Fibroblast of villous mesenchyme (primary cell): Measurements from ENCODE around the gene UBXN2A. TPM values are rescaled to one million over a fixed set of nuclear protein-coding genes. Genes with fewer than 3 reads are reported as not detected.
"Not testable (repeated sequence)": the region's sequence is repeated elsewhere in the genome, so short reads cannot be mapped to it uniquely, and the experiment has no call there.

Experiments used
- DNase-seq: peaks from one replicate; pipeline ENCODE4 v3.0.0-alpha.2; 2010; ENCODE audit warnings: low read depth
- H3K4me3 ChIP-seq: 2 replicates; pipeline ENCODE4 v1.5.1; 2011; ENCODE audit warnings: low read depth, mild to moderate bottlenecking, low read length
- CTCF ChIP-seq: IDR thresholded peaks from 2 replicates; pipeline ENCODE4 v1.5.1; 2012; ENCODE audit warnings: low read depth, mild to moderate bottlenecking, low read length; ENCODE audit not compliant: insufficient read depth
- total RNA-seq: library from RNA; depleted of rRNA; stranded (reverse); fragments of >200 nt; gene quantifications from 2 replicates; pipeline ENCODE4 v1.2.3, GENCODE V29; 2012

The UBXN2A gene
- total RNA-seq, 1 donor = 18.1 TPM

- no peak for TF ChIP-seq CTCF
- no peak for DNase-seq
- H3K4me3 ChIP-seq = no peak overlapping the region
Measured at GRCh38 chr2:24024996-24025663, 84.9 kb downstream of the UBXN2A start.

- H3K4me3 ChIP-seq = no peak overlapping the region
- no peak for TF ChIP-seq CTCF
- DNase-seq = no peak
Measured at GRCh38 chr2:24026233-24026632, 86.0 kb downstream of the UBXN2A start.

GRCh38 chr2:24038786-24039499, 98.7 kb downstream of the UBXN2A start:
- TF ChIP-seq CTCF = no peak
- no peak for DNase-seq
- no peak overlapping the region for H3K4me3 ChIP-seq

GRCh38 chr2:24040511-24040910, 100.2 kb downstream of the UBXN2A start:
- DNase-seq = no peak
- TF ChIP-seq CTCF = no peak
- H3K4me3 ChIP-seq = no peak overlapping the region

- DNase-seq, H3K4me3 ChIP-seq: not testable (repeated sequence)
Measured at GRCh38 chr2:24043133-24043532, 102.9 kb downstream of the UBXN2A start.

GRCh38 chr2:24045511-24046508, 105.5 kb downstream of the UBXN2A start:
- no peak for TF ChIP-seq CTCF
- H3K4me3 ChIP-seq = peak overlapping the region; percentile 81
- DNase-seq = no peak

GRCh38 chr2:24046599-24046929, 106.3 kb downstream of the UBXN2A start:
- DNase-seq = no peak
- TF ChIP-seq CTCF = no peak

More at GRCh38 chr2:24046599-24046929, 106.3 kb downstream of the UBXN2A start:
- H3K4me3 ChIP-seq = peak overlapping the region; percentile 81
